Endodermal cell (in vitro differentiated cells): ENCODE measurements around the gene TNIK. TPM values are rescaled to one million over a fixed set of nuclear protein-coding genes. Genes with fewer than 3 reads are reported as not detected.

Experiments used
- DNase-seq: peaks from one replicate; pipeline ENCODE4 v3.0.0-alpha.2; 2017
- H3K27ac ChIP-seq: 2 replicates; pipeline ENCODE4 v1.5.1; 2013; ENCODE audit warnings: mild to moderate bottlenecking, low read depth, low read length, moderate library complexity
- H3K27me3 ChIP-seq: 2 replicates; pipeline ENCODE4 v1.6.1; 2013; ENCODE audit warnings: mild to moderate bottlenecking, low read length, moderate library complexity; ENCODE audit not compliant: insufficient read depth, control insufficient read depth, poor library complexity, severe bottlenecking
- H3K36me3 ChIP-seq: 2 replicates; pipeline ENCODE4 v1.7.0; 2013; ENCODE audit warnings: mild to moderate bottlenecking, low read length, moderate library complexity; ENCODE audit not compliant: control insufficient read depth, insufficient read depth
- H3K4me1 ChIP-seq: one replicate; pipeline ENCODE4 v1.7.0; 2013; ENCODE audit warnings: low read length; ENCODE audit not compliant: control insufficient read depth, insufficient read depth
- H3K4me3 ChIP-seq: 2 replicates; pipeline ENCODE4 v1.5.1; 2013; ENCODE audit warnings: mild to moderate bottlenecking, low read length, moderate library complexity
- H3K9ac ChIP-seq: 2 replicates; pipeline ENCODE4 v1.6.1; 2013; ENCODE audit warnings: mild to moderate bottlenecking, low read length, moderate library complexity; ENCODE audit not compliant: poor library complexity, severe bottlenecking; ENCODE audit errors: extremely low read depth
- H3K9me3 ChIP-seq: 2 replicates; pipeline ENCODE4 v1.6.1; 2013; ENCODE audit warnings: mild to moderate bottlenecking, low read length, moderate library complexity; ENCODE audit not compliant: control insufficient read depth
- H3K27ac Mint-ChIP-seq: 2 replicates; pipeline ENCODE4 v1.8.0; 2020; ENCODE audit warnings: mixed read lengths
- H3K27me3 Mint-ChIP-seq: 2 replicates; pipeline ENCODE4 v1.8.0; 2021; ENCODE audit warnings: mild to moderate bottlenecking, mixed read lengths; ENCODE audit not compliant: insufficient read depth
- H3K36me3 Mint-ChIP-seq: 2 replicates; pipeline ENCODE4 v1.8.0; 2020; ENCODE audit warnings: low read depth, mixed read lengths
- H3K4me1 Mint-ChIP-seq: 2 replicates; pipeline ENCODE4 v1.8.0; 2020; ENCODE audit warnings: mixed read lengths
- H3K4me3 Mint-ChIP-seq: 2 replicates; pipeline ENCODE4 v1.8.0; 2020; ENCODE audit warnings: mild to moderate bottlenecking, moderate library complexity, mixed read lengths
- H3K9me3 Mint-ChIP-seq: 2 replicates; pipeline ENCODE4 v1.8.0; 2020; ENCODE audit warnings: mild to moderate bottlenecking, mixed read lengths
- CTCF ChIP-seq: fragments of 200-600 bp; sonication (generic); conservative IDR thresholded peaks from 2 replicates; pipeline ENCODE4 v1.5.0; 2021; ENCODE audit warnings: antibody characterized with exemption, mild to moderate bottlenecking
- WGBS, 2 experiments: methylation state at CpG; one replicate each; pipeline versions ENCODE4 v1.1.5 to v1.1.7; 2013; ENCODE audit warnings: missing lambda C conversion rate in 2 of 2, mixed read lengths in 1 of 2; ENCODE audit not compliant: insufficient coverage in 1 of 2, insufficient read length in 1 of 2; 5-methylcytosine and 5-hydroxymethylcytosine counted together
- total RNA-seq, 2 donors: library from RNA; stranded (reverse); fragmentation: NEBNext Ultra II Directional in 1 of 2; extraction: Animal tissue kit (Norgen Biotek cat#: 25700) in 1 of 2; gene quantifications; 2 replicates in 1 of 2; 3 replicates in 1 of 2; pipeline ENCODE4 v1.2.1, GENCODE V29; 2021

Gene TNIK
- total RNA-seq, 2 donors from 2014 or later: 12.2 to 14.9 TPM

- Mint-ChIP-seq H3K9me3 (peaks cover 2% of the 10 kb centered on the region), H3K4me1 (no peaks in the 10 kb centered on the region), H3K27ac (no peak overlapping the region), H3K36me3 (no peaks in the 10 kb centered on the region), H3K27me3 (no peaks in the 10 kb centered on the region), H3K4me3 (no peak overlapping the region)
- no peaks in the 10 kb centered on the region for H3K36me3 ChIP-seq
- H3K9me3 ChIP-seq: no peaks in the 10 kb centered on the region
- no peak overlapping the region for H3K27ac ChIP-seq
- DNase-seq: no peak
- no peaks in the 10 kb centered on the region for H3K27me3 ChIP-seq
- no peak for TF ChIP-seq CTCF
- no peaks in the 10 kb centered on the region for H3K4me1 ChIP-seq
- no peak overlapping the region for H3K4me3 ChIP-seq
- no peak overlapping the region for H3K9ac ChIP-seq
- 91 to 92% methylated on average over 4 of the region's 4 CpGs for WGBS, 2 experiments
Measured at GRCh38 chr3:171487382-171487781, 27.2 kb upstream of the TNIK start.

- Histone ChIP-seq H3K27ac (no peak overlapping the region), H3K27me3 (no peaks in the 10 kb centered on the region), H3K9ac (no peak overlapping the region), H3K4me1 (no peaks in the 10 kb centered on the region), H3K4me3 (no peak overlapping the region), H3K36me3 (no peaks in the 10 kb centered on the region), H3K9me3 (no peaks in the 10 kb centered on the region)
- H3K4me3 Mint-ChIP-seq: no peak overlapping the region
- peaks cover 2% of the 10 kb centered on the region for H3K9me3 Mint-ChIP-seq
- no peaks in the 10 kb centered on the region for H3K4me1 Mint-ChIP-seq
- no peaks in the 10 kb centered on the region for H3K27me3 Mint-ChIP-seq
- no peaks in the 10 kb centered on the region for H3K36me3 Mint-ChIP-seq
- TF ChIP-seq CTCF: no peak
- DNase-seq: no peak
- H3K27ac Mint-ChIP-seq: no peak overlapping the region
Measured at GRCh38 chr3:171485338-171485737, 25.1 kb upstream of the TNIK start.

- no peaks in the 10 kb centered on the region for H3K27me3 ChIP-seq
- Mint-ChIP-seq H3K27ac (no peak overlapping the region), H3K27me3 (no peaks in the 10 kb centered on the region), H3K4me1 (no peaks in the 10 kb centered on the region), H3K4me3 (no peak overlapping the region), H3K36me3 (no peaks in the 10 kb centered on the region), H3K9me3 (peaks cover 2% of the 10 kb centered on the region)
- no peaks in the 10 kb centered on the region for H3K4me1 ChIP-seq
- DNase-seq: peak; percentile 72
- 100% methylated on average over 1 of the region's 1 CpG for WGBS, 2 experiments
- no peak overlapping the region for H3K4me3 ChIP-seq
- H3K9ac ChIP-seq: no peak overlapping the region
- H3K36me3 ChIP-seq: no peaks in the 10 kb centered on the region
- H3K27ac ChIP-seq: no peak overlapping the region
- H3K9me3 ChIP-seq: no peaks in the 10 kb centered on the region
- no peak for TF ChIP-seq CTCF
Measured at GRCh38 chr3:171481011-171481410, 20.8 kb upstream of the TNIK start.
